Left lung (tissue), 10 donors: ENCODE results near the gene RPAIN. TPM values are rescaled to one million over a fixed set of nuclear protein-coding genes. Genes with fewer than 3 reads are reported as not detected.
A peak's percentile ranks its signal among the peaks of the same experiment; 100 is the strongest.

Experiments used
- ATAC-seq: fragments of 200-7000 bp; cut with Tn5 transposase; one replicate; pipeline ENCODE4 v1.9.1; 2020; ENCODE audit warnings: moderate library complexity
- DNase-seq, 4 donors: peaks; one replicate each; pipeline ENCODE4 v3.0.0-alpha.2; 2013 to 2020
- H3K27ac ChIP-seq, 2 donors: fragments of 200-600 bp; sonication (generic) in 1 of 2; one replicate each; pipeline versions ENCODE4 v1.5.0 to v1.8.0; 2020 to 2021
- H3K27me3 ChIP-seq, 2 donors: fragments of 200-600 bp; sonication (generic) in 1 of 2; one replicate each; pipeline versions ENCODE4 v1.5.0 to v1.8.0; 2020 to 2021
- H3K36me3 ChIP-seq, 2 donors: fragments of 200-600 bp; sonication (generic) in 1 of 2; one replicate each; pipeline versions ENCODE4 v1.5.0 to v1.8.0; 2020 to 2021
- H3K4me1 ChIP-seq, 2 donors: fragments of 200-600 bp; one replicate each; pipeline ENCODE4 v1.8.0; 2021
- H3K4me3 ChIP-seq, 2 donors: fragments of 200-600 bp; sonication (generic) in 1 of 2; one replicate each; pipeline versions ENCODE4 v1.5.0 to v1.8.0; 2020 to 2021; ENCODE audit warnings: mild to moderate bottlenecking in 1 of 2
- H3K9me3 ChIP-seq, 2 donors: fragments of 200-600 bp; sonication (generic) in 1 of 2; one replicate each; pipeline versions ENCODE4 v1.5.0 to v1.8.0; 2020 to 2021
- intact Hi-C, 2 donors: fragments of 100-400 bp; cut with DNase I; formaldehyde crosslinking; loops; one replicate each; pipeline versions ENCODE4 v1.11.2 to v1.14.2; 2022
- polyA plus RNA-seq, 6 donors: library from polyadenylated mRNA; unstranded; fragments of 120-200 nt; gene quantifications; one replicate each; pipeline ENCODE4 v1.2.1, GENCODE V29; 2013; ENCODE audit not compliant: insufficient read length in 6 of 6
- total RNA-seq, 2 donors: library from RNA; stranded (reverse); fragmentation: NEBNext Ultra II Directional; extraction: Animal tissue kit (Norgen Biotek cat#: 25700); gene quantifications; one replicate each; pipeline ENCODE4 v1.2.1, GENCODE V29; 2021
- TF ChIP-seq, protein P1 (sequence below), 2 donors: fragments of 200-600 bp; sonication (generic) in 1 of 2; IDR thresholded peaks; one replicate each; pipeline versions ENCODE4 v1.5.0 to v1.8.0; 2021; ENCODE audit warnings: antibody characterized with exemption in 2 of 2
- donor health status: DM: no; HTN: yes; CAD: no.
- donor health status: DM: no; HTN: no; CAD: no.

The RPAIN gene
- total and polyA plus RNA-seq, 8 donors: 31.8 to 96.2 (median 85.6) TPM

DNA sequence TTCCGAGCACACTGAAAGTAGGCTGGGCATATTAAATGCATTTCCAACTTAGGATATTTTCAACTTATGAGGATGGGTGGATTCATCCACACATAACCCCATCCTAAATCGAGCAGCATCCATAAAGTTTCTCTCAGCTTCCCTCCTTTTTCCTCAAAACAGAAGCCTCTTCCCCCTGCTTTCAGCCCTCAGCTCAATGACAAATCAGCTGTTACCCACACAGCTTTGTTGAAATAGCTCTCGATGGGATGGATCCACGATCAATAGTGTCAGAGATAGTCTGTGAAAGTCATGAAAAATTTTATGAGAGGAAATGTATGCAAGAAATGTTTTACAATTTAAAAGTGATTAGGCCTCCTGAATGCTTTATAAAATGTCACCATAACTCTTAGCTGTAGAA lies 46.3 kb downstream of the RPAIN start:
- ATAC-seq: no peak
- peak overlapping the region in 1 of 2 donors; percentile 100 for H3K4me3 ChIP-seq
- TF ChIP-seq, protein P1, sequence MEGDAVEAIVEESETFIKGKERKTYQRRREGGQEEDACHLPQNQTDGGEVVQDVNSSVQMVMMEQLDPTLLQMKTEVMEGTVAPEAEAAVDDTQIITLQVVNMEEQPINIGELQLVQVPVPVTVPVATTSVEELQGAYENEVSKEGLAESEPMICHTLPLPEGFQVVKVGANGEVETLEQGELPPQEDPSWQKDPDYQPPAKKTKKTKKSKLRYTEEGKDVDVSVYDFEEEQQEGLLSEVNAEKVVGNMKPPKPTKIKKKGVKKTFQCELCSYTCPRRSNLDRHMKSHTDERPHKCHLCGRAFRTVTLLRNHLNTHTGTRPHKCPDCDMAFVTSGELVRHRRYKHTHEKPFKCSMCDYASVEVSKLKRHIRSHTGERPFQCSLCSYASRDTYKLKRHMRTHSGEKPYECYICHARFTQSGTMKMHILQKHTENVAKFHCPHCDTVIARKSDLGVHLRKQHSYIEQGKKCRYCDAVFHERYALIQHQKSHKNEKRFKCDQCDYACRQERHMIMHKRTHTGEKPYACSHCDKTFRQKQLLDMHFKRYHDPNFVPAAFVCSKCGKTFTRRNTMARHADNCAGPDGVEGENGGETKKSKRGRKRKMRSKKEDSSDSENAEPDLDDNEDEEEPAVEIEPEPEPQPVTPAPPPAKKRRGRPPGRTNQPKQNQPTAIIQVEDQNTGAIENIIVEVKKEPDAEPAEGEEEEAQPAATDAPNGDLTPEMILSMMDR (IDR thresholded peaks at IDR 0.05): no peak
- peaks cover 3 to 40% of the 10 kb centered on the region in 2 donors for H3K4me1 ChIP-seq
- DNase-seq: no peak
- H3K36me3 ChIP-seq: peaks cover 0 to 14% of the 10 kb centered on the region in 2 donors
- no peaks in the 10 kb centered on the region for H3K27me3 ChIP-seq
- H3K9me3 ChIP-seq: no peaks in the 10 kb centered on the region
- intact Hi-C loops: no loop called here
- no peak overlapping the region for H3K27ac ChIP-seq

DNA sequence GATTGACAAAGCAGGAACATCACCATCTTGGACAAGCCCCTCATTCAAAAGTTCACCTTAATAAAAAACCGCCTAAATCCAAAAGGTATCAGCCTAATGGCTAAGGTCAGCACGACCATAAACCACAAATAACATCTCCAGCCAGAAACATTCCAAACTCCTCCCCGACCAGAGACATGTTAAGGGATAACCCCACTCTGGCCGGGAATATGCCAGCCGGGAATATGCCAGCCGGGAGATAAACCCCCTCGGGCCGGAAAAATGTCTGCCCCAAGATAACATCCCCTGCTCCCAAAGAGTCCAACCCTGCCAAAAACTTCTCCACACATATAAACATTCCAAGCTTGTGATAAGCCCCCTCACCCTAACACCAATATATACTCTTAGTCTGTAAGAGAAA lies 47.4 kb downstream of the RPAIN start:
- Histone ChIP-seq H3K9me3 (no peaks in the 10 kb centered on the region), H3K4me1 (peaks cover 3 to 38% of the 10 kb centered on the region in 2 donors), H3K27me3 (no peaks in the 10 kb centered on the region), H3K36me3 (peaks cover 0 to 10% of the 10 kb centered on the region in 2 donors), H3K27ac (no peak overlapping the region), H3K4me3 (peak overlapping the region; percentile 99 to 100)
- ATAC-seq (no peak), DNase-seq (no peak)
- TF ChIP-seq, protein P1 (IDR thresholded peaks at IDR 0.05): no peak
- intact Hi-C loops: no loop called here

DNA sequence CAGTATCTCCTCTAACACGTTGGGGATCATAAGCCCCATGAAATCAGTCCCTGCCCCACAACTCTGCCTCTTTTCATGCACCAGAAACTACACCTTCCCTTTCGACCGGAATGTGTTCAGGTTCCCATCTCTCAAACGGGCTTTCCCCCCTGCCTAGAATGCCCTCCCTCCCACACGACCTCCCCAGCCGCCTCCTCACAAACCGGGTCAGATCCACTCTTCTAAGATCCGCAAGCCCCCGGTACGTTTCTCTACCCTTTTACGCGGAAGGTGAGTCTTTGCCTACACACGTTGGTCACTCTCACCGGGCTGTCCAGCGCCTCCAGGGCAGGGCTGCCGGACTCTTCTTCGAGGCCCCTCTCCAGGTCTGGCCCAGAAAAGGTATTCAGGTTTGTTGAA lies 48.1 kb downstream of the RPAIN start:
- no peaks in the 10 kb centered on the region for H3K27me3 ChIP-seq
- H3K4me1 ChIP-seq: peaks cover 3 to 31% of the 10 kb centered on the region in 2 donors
- DNase-seq (no peak), ATAC-seq (peak; percentile 42)
- TF ChIP-seq, protein P1 (IDR thresholded peaks at IDR 0.05): no peak
- intact Hi-C loops: no loop called here
- H3K36me3 ChIP-seq: peaks cover 0 to 13% of the 10 kb centered on the region in 2 donors
- no peaks in the 10 kb centered on the region for H3K9me3 ChIP-seq
- peak overlapping the region; percentile 99 to 100 for H3K4me3 ChIP-seq
- H3K27ac ChIP-seq: peak overlapping the region in 1 of 2 donors; percentile 79

DNA sequence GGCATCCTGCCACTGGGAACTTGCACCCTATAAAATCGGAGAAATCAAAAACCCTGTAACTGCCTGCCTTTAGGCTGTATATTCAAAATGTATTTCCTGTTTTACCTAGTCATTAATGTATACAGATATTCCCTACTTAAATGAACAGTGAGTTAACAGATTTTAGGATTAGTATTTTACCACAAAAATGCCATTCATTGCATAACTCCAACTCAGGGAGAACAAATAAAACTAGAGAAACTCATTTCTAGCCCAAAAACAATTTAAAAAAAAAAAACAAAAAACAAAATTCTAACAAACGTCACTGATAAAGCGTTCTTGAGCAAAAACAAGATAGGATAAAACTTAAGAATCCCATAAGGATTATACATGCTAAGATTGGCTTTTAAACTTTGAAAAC lies 52.5 kb downstream of the RPAIN start:
- TF ChIP-seq, protein P1 (IDR thresholded peaks at IDR 0.05): no peak
- no peaks in the 10 kb centered on the region for H3K27me3 ChIP-seq
- no peak overlapping the region for H3K4me3 ChIP-seq
- peaks cover 3 to 16% of the 10 kb centered on the region in 2 donors for H3K4me1 ChIP-seq
- no peak overlapping the region for H3K27ac ChIP-seq
- intact Hi-C loops: no loop called here
- H3K36me3 ChIP-seq: peaks cover 0 to 58% of the 10 kb centered on the region in 2 donors
- ATAC-seq (no peak), DNase-seq (no peak)
- no peaks in the 10 kb centered on the region for H3K9me3 ChIP-seq

DNA sequence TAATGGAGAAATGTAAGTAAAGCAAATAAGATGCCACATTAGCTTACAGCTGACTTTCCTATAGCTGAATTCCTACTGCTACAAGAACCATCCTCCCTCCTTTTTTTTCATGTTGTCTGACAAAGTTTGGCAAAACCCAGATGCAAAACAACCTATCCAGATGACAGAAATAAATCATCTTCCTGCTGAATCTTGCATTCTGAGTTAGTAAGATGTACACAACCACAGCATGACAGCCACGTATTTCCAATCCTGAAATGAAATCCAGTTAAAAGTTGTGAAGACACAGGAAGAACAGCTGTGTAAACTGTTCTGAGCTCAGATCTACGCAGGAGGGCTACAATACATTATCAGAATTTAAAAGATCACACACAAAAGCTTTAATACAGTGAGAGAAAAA lies 53.9 kb downstream of the RPAIN start:
- DNase-seq (no peak), ATAC-seq (no peak)
- Histone ChIP-seq H3K36me3 (peaks cover 0 to 72% of the 10 kb centered on the region in 2 donors), H3K4me3 (no peak overlapping the region), H3K9me3 (no peaks in the 10 kb centered on the region), H3K27me3 (no peaks in the 10 kb centered on the region), H3K27ac (no peak overlapping the region), H3K4me1 (peaks cover 0 to 7% of the 10 kb centered on the region in 2 donors)
- intact Hi-C loops: no loop called here
- TF ChIP-seq, protein P1 (IDR thresholded peaks at IDR 0.05): no peak
